HepG2 (cell line): Measurements from ENCODE around the gene MPPE1. TPM values are rescaled to one million over a fixed set of nuclear protein-coding genes. Genes with fewer than 3 reads are reported as not detected.

Source experiments
- ADNP ChIP-seq: sonication (generic); formaldehyde crosslinking; IDR thresholded peaks from 2 replicates; pipeline ENCODE4 v1.4.0; 2020; ENCODE audit warnings: missing genetic modification reagents
- DDIT3 ChIP-seq: sonication (generic); formaldehyde crosslinking; IDR thresholded peaks from 2 replicates; pipeline ENCODE4 v1.4.0; 2020; ENCODE audit warnings: mild to moderate bottlenecking, missing genetic modification reagents
- HMG20A ChIP-seq: IDR thresholded peaks from 2 replicates; pipeline ENCODE4 v1.6.1; 2016; ENCODE audit warnings: borderline replicate concordance
- JDP2 ChIP-seq: sonication (generic); formaldehyde crosslinking; IDR thresholded peaks from 2 replicates; pipeline ENCODE4 v1.8.1; 2022; ENCODE audit warnings: missing genetic modification reagents, borderline replicate concordance
- MAFF ChIP-seq: IDR thresholded peaks from 2 replicates; pipeline ENCODE4 v1.6.1; 2011; ENCODE audit warnings: low read depth, low read length, improper control_type of control experiment
- NFE2L2 ChIP-seq: fragments of 150-350 bp; IDR thresholded peaks from 2 replicates; pipeline ENCODE4 v1.6.1; 2014; ENCODE audit warnings: low read length
- NR1H2 ChIP-seq: sonication (generic); formaldehyde crosslinking; IDR thresholded peaks from 2 replicates; pipeline ENCODE4 v1.8.1; 2022; ENCODE audit warnings: low read depth, missing genetic modification reagents, borderline replicate concordance
- SKI ChIP-seq: fragments of 450-650 bp; IDR thresholded peaks from one replicate; pipeline ENCODE4 v1.6.1; 2018; ENCODE audit warnings: mild to moderate bottlenecking; ENCODE audit not compliant: partially characterized antibody
- TEAD3 ChIP-seq: optimal IDR thresholded peaks from 2 replicates; pipeline ENCODE3; 2016; ENCODE audit warnings: borderline replicate concordance
- TEF ChIP-seq: sonication (generic); formaldehyde crosslinking; IDR thresholded peaks from 2 replicates; pipeline ENCODE4 v1.5.0; 2020; ENCODE audit warnings: missing genetic modification reagents
- TGIF2 ChIP-seq: IDR thresholded peaks from 2 replicates; pipeline ENCODE4 v1.6.1; 2016; ENCODE audit warnings: control low read depth, missing compliant biosample characterization
- TIGD3 ChIP-seq: sonication (generic); formaldehyde crosslinking; IDR thresholded peaks from 2 replicates; pipeline ENCODE4 v1.5.1; 2020; ENCODE audit warnings: mild to moderate bottlenecking, missing genetic modification reagents, borderline replicate concordance
- ZBTB38 ChIP-seq: sonication (generic); formaldehyde crosslinking; IDR thresholded peaks from 2 replicates; pipeline ENCODE4 v1.5.1; 2020; ENCODE audit warnings: mild to moderate bottlenecking, missing genetic modification reagents
- ZEB1 ChIP-seq: IDR thresholded peaks from 2 replicates; pipeline ENCODE4 v1.6.1; 2012; ENCODE audit warnings: mild to moderate bottlenecking, low read depth, inconsistent platforms; ENCODE audit not compliant: insufficient replicate concordance
- ZHX1 ChIP-seq: sonication (generic); formaldehyde crosslinking; IDR thresholded peaks from 2 replicates; pipeline ENCODE4 v1.8.1; 2022; ENCODE audit warnings: low read depth, mild to moderate bottlenecking, missing genetic modification reagents
- ZNF251 ChIP-seq: sonication (generic); formaldehyde crosslinking; IDR thresholded peaks from 2 replicates; pipeline ENCODE4 v1.9.0; 2021; ENCODE audit warnings: mild to moderate bottlenecking, missing genetic modification reagents
- ZNF256 ChIP-seq: sonication (generic); formaldehyde crosslinking; conservative IDR thresholded peaks from 2 replicates; pipeline ENCODE4 v1.4.0; 2020; ENCODE audit warnings: missing genetic modification reagents
- ZNF557 ChIP-seq: sonication (generic); formaldehyde crosslinking; IDR thresholded peaks from 2 replicates; pipeline ENCODE4 v1.4.0; 2020; ENCODE audit warnings: missing genetic modification reagents
- ZNF564 ChIP-seq: sonication (generic); formaldehyde crosslinking; IDR thresholded peaks from 2 replicates; pipeline ENCODE4 v1.8.1; 2023; ENCODE audit warnings: mild to moderate bottlenecking, missing genetic modification reagents
- ZNF639 ChIP-seq: conservative IDR thresholded peaks from 2 replicates; pipeline ENCODE4 v1.6.1; 2018; ENCODE audit warnings: missing genetic modification reagents
- ZNF766 ChIP-seq: sonication (generic); formaldehyde crosslinking; IDR thresholded peaks from 2 replicates; pipeline ENCODE4 v1.5.0; 2020; ENCODE audit warnings: missing genetic modification reagents, borderline replicate concordance
- polyA plus RNA-seq, 8 experiments: library from polyadenylated mRNA; depleted of rRNA in 3 of 8; stranded (reverse) in 7 of 8; unstranded in 1 of 8; fragments of >200 nt; fragmentation: Illumina TruSeq in 4 of 8; extraction: Trizol in 4 of 8; gene quantifications; 2 replicates each; pipeline versions ENCODE4 v1.2.1 to v1.2.3, GENCODE V29; 2011 to 2016; ENCODE audit warnings: low read depth in 4 of 8, missing spikeins in 1 of 8, mixed read lengths in 1 of 8; ENCODE audit not compliant: insufficient read depth in 1 of 8
- total RNA-seq, 5 experiments: library from RNA; depleted of rRNA; stranded (reverse); fragments of >200 nt; fragmentation: Illumina TruSeq; extraction: Trizol; gene quantifications; 2 replicates each; pipeline ENCODE4 v1.2.3, GENCODE V29; 2016; ENCODE audit warnings: low read depth in 1 of 5

MPPE1 gene
- total and polyA plus RNA-seq, 2 of the 13 experiments (the other 11 are each of a cell fraction or from before 2014, with no cell fraction given), result 9.6 to 11.9 TPM

- TF ChIP-seq ZNF766 (CRISPR knock-in tag) (no peak), SKI (peak; percentile 14), ZNF251 (CRISPR knock-in tag) (no peak), DDIT3 (no peak), ADNP (CRISPR knock-in tag) (no peak), ZNF564 (peak; percentile 39; the same call in 1 of the 2 replicates), ZEB1 (no peak), TEAD3 (peak; percentile 24), JDP2 (CRISPR knock-in tag) (no peak), TEF (CRISPR knock-in tag) (no peak; the same call in 1 of the 2 replicates), ZNF639 (no peak; the same call in 1 of the 2 replicates), NR1H2 (no peak), ZNF557 (0 out of 2 replicates have a peak, but pooled peaks have one; percentile 39), NFE2L2 (no peak), ZNF256 (CRISPR knock-in tag) (0 out of 2 replicates have a peak, but pooled peaks have one; percentile 36), TGIF2 (CRISPR knock-in tag) (peak; percentile 64; the same call in 1 of the 2 replicates), TIGD3 (CRISPR knock-in tag) (no peak), ZHX1 (CRISPR knock-in tag) (no peak), HMG20A (no peak), MAFF (no peak), ZBTB38 (CRISPR knock-in tag) (peak; percentile 55; the same call in 1 of the 2 replicates)
These were observed at the start of gene MPPE1 (continued) for GRCh38 chr18:11908182-11909060.
